Kidney (tissue), 14 donors: ENCODE data around the gene MAP3K15. TPM values are rescaled to one million over a fixed set of nuclear protein-coding genes. Genes with fewer than 3 reads are reported as not detected.

Source experiments
- DNase-seq, 5 donors: peaks; one replicate each; pipeline ENCODE4 v3.0.0-alpha.2; 2013 to 2020
- FAIRE-seq: peaks from 2 replicates; lab custom pipeline; 2012; peaks lifted over from hg19 to GRCh38; lab: Jason Lieb, UNC
- H3K27ac ChIP-seq, 2 donors: one replicate each; pipeline ENCODE4 v1.7.0; 2013; ENCODE audit warnings: low read depth in 2 of 2, low read length in 2 of 2, inconsistent platforms in 1 of 2
- H3K27me3 ChIP-seq: one replicate; pipeline ENCODE4 v1.7.1; 2013; ENCODE audit warnings: low read length, inconsistent platforms; ENCODE audit not compliant: control insufficient read depth, insufficient read depth
- H3K36me3 ChIP-seq, 3 donors: one replicate each; pipeline versions ENCODE4 v1.7.0 to v1.7.1; 2013; ENCODE audit warnings: low read length in 3 of 3, control low read depth in 1 of 3, inconsistent platforms in 1 of 3; ENCODE audit not compliant: insufficient read depth in 3 of 3, control insufficient read depth in 2 of 3
- H3K4me1 ChIP-seq, 3 donors: one replicate each; pipeline versions ENCODE4 v1.7.0 to v1.7.1; 2013; ENCODE audit warnings: low read length in 3 of 3, inconsistent platforms in 1 of 3, low read depth in 1 of 3; ENCODE audit not compliant: control insufficient read depth in 2 of 3, insufficient read depth in 2 of 3
- H3K4me3 ChIP-seq, 3 donors: one replicate each; pipeline versions ENCODE4 v1.7.0 to v1.8.1; 2013; ENCODE audit warnings: low read length in 3 of 3, control low read depth in 1 of 3, inconsistent platforms in 1 of 3
- H3K9ac ChIP-seq, 3 donors: one replicate each; pipeline versions ENCODE4 v1.7.0 to v1.7.1; 2013; ENCODE audit warnings: low read length in 3 of 3, control low read depth in 1 of 3, inconsistent platforms in 1 of 3
- H3K9me3 ChIP-seq, 3 donors: one replicate each; pipeline versions ENCODE4 v1.7.0 to v1.7.1; 2013; ENCODE audit warnings: low read length in 3 of 3, control low read depth in 1 of 3, inconsistent platforms in 1 of 3; ENCODE audit not compliant: control insufficient read depth in 2 of 3, insufficient read depth in 1 of 3
- intact Hi-C: fragments of 100-400 bp; cut with DNase I; formaldehyde crosslinking; loops from one replicate; pipeline ENCODE4 v1.11.1; 2022
- polyA plus RNA-seq: library from polyadenylated mRNA; stranded (reverse); fragments of 350-450 nt; fragmentation: Illumina TruSeq; extraction: RNeasy Lipid Tissue Mini Kit (QIAGEN cat#74804); gene quantifications from one replicate; pipeline ENCODE4 v1.2.3, GENCODE V29; 2014; ENCODE audit warnings: low read depth, low replicate concordance; ENCODE audit not compliant: insufficient read depth
- total RNA-seq: library from RNA; stranded (reverse); fragmentation: NEBNext Ultra II Directional; extraction: Animal tissue kit (Norgen Biotek cat#: 25700); gene quantifications from one replicate; pipeline ENCODE4 v1.2.1, GENCODE V29; 2021
- TF ChIP-seq, protein P1 (sequence below): IDR thresholded peaks from 3 replicates; pipeline ENCODE4 v1.5.1; 2012; ENCODE audit warnings: mild to moderate bottlenecking, moderate library complexity, borderline replicate concordance; ENCODE audit not compliant: insufficient read depth; ENCODE audit errors: extremely low read depth
- donor health status: control.
- donor health status: control.
- donor health status: control.
- donor health status: control.
- donor health status: control.
- donor health status: DM: yes; HTN: yes; CAD: no.
- donor health status: Normal renal cell carcinoma (clear cell type).

The MAP3K15 gene
- total and polyA plus RNA-seq, 2 donors from 2014 or later, result 3.7 to 5.0 TPM

DNA sequence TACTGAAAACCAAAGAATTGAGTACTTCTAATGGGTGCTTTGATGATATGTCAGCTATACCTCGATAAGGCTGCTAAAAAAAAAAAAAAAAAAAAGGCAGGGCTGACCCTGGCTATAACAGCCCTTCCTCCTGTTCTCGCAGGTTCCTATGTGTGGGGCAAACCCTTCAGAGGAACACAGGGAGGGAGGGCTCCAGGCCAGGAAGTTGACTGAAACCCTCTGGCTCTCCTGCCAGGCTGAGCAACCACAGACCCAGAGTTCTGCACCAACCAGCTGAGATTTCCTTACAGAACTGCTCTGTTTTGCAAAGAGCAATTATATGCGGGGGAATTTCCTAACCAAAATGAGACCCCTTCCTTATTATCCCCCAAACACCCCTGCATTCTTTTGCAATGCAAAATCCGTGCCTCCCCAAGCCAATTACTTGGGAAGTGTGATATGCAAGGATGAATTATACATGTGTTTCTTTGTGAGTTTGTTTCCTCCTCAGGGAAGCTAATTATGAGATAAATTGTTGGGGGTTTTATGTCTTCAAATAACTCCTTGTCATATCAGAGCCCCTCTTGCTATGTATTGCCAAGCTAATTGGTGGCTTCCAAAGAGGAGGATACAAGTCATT is 126.0 kb downstream of the MAP3K15 start:
- Histone ChIP-seq H3K9ac (no peak overlapping the region), H3K36me3 (no peaks in the 10 kb centered on the region), H3K27ac (no peak overlapping the region), H3K4me1 (no peaks in the 10 kb centered on the region), H3K27me3 (no peaks in the 10 kb centered on the region), H3K9me3 (no peaks in the 10 kb centered on the region), H3K4me3 (no peak overlapping the region)
- TF ChIP-seq, protein P1, sequence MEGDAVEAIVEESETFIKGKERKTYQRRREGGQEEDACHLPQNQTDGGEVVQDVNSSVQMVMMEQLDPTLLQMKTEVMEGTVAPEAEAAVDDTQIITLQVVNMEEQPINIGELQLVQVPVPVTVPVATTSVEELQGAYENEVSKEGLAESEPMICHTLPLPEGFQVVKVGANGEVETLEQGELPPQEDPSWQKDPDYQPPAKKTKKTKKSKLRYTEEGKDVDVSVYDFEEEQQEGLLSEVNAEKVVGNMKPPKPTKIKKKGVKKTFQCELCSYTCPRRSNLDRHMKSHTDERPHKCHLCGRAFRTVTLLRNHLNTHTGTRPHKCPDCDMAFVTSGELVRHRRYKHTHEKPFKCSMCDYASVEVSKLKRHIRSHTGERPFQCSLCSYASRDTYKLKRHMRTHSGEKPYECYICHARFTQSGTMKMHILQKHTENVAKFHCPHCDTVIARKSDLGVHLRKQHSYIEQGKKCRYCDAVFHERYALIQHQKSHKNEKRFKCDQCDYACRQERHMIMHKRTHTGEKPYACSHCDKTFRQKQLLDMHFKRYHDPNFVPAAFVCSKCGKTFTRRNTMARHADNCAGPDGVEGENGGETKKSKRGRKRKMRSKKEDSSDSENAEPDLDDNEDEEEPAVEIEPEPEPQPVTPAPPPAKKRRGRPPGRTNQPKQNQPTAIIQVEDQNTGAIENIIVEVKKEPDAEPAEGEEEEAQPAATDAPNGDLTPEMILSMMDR, result no peak
- DNase-seq (no peak), FAIRE-seq (no peak)
- intact Hi-C loops, result no loop called here

DNA sequence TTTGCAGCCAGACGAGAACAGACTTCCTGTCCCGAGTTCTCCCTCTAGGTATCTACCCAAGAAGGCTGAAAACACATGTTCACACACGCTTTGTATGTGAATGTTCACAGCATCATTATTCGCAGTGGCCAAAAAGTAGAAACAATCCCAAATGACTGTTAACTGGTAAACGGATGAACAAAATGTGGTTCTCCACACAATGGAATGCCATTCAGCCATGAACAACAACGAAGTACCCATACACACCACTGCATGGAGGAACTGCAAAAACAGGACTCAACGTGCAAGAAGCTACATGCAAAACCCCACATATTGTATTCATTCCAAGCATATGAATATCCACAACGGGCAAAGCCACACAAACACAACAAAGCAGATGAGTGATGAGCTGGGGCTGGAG is 126.6 kb downstream of the MAP3K15 start:
- intact Hi-C loops, result no loop called here
- FAIRE-seq, result no peak
- Histone ChIP-seq H3K9me3 (no peaks in the 10 kb centered on the region), H3K36me3 (no peaks in the 10 kb centered on the region), H3K27me3 (no peaks in the 10 kb centered on the region), H3K4me1 (no peaks in the 10 kb centered on the region), H3K27ac (no peak overlapping the region), H3K4me3 (no peak overlapping the region), H3K9ac (no peak overlapping the region)
- no peak for DNase-seq
- TF ChIP-seq, protein P1, result no peak

DNA sequence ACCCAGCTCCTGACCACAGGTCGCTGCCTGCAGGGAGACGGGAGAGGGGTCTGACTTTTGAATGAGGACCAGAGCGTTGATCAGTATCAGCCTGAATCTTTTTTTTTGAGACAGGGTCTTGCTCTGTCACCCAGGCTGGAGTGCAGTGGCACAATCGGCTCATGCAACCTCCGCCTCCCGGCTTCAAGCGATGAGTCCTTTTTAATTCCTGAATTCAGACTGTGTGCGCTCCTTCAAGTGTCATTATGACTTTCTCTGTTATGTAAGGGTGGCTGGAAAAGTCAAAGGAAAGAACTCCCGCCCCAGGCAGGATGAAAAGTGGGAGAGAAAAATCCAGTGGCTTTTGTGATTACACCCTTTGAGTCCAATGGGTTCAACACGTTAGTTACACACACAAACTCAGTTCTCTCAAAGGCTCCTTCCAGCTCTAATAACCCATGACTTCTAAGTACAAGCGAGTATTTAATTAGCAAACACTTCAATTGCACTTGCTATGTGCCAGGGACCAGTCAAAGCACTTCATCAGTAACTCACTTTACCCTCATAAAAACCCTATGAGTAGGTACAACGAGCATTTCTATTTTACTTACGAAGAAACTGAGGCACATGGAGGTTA is 127.1 kb downstream of the MAP3K15 start:
- TF ChIP-seq, protein P1, result no peak
- FAIRE-seq (no peak), DNase-seq (no peak)
- no peak overlapping the region for H3K4me3 ChIP-seq
- no peak overlapping the region for H3K9ac ChIP-seq
- H3K27ac ChIP-seq, result no peak overlapping the region
- intact Hi-C loops, result no loop called here
- H3K27me3 ChIP-seq, result no peaks in the 10 kb centered on the region
- H3K36me3 ChIP-seq, result no peaks in the 10 kb centered on the region
- H3K4me1 ChIP-seq, result no peaks in the 10 kb centered on the region
- no peaks in the 10 kb centered on the region for H3K9me3 ChIP-seq
